HEK293 (cell line): ENCODE results near the gene PLXNA2.

Source experiments
- CTCF ChIA-PET: fragments of 350-600 bp; formaldehyde crosslinking; extraction: SDS; loops from one replicate; lab custom pipeline; 2021; ENCODE audit warnings: antibody characterized with exemption; lab: Yijun Ruan, JAX
- POLR2A ChIA-PET: fragments of 300-600 bp; formaldehyde crosslinking; extraction: SDS; loops from one replicate; lab custom pipeline; 2020; ENCODE audit warnings: antibody characterized with exemption, inconsistent platforms; lab: Yijun Ruan, JAX
- H3K27ac ChIP-seq: fragments of 200-500 bp; sonication (Bioruptor generic); 2 replicates; pipeline ENCODE4 v1.5.1; 2014; ENCODE audit warnings: low read depth, low read length, control low read depth, inconsistent platforms; ENCODE audit errors: extremely low read depth
- H3K36me3 ChIP-seq, 2 experiments: fragments of 200-500 bp in 1 of 2; sonication (Bioruptor generic) in 1 of 2; 1 replicate in 1 of 2; 2 replicates in 1 of 2; pipeline ENCODE4 v1.5.1; 2014 to 2017; ENCODE audit warnings: inconsistent platforms in 2 of 2, low read length in 2 of 2; ENCODE audit not compliant: control insufficient read depth in 2 of 2, insufficient read depth in 1 of 2
- H3K4me1 ChIP-seq: fragments of 200-500 bp; sonication (Bioruptor generic); 2 replicates; pipeline ENCODE4 v1.5.1; 2014; ENCODE audit warnings: mild to moderate bottlenecking, low read length, inconsistent platforms; ENCODE audit not compliant: control insufficient read depth, insufficient read depth
- H3K4me3 ChIP-seq: 2 replicates; pipeline ENCODE4 v1.5.1; 2011; ENCODE audit warnings: low read depth, mild to moderate bottlenecking, control low read depth, low read length, moderate library complexity
- H3K9me3 ChIP-seq: fragments of 200-500 bp; sonication (Bioruptor generic); 2 replicates; pipeline ENCODE4 v1.5.1; 2014; ENCODE audit warnings: low read depth, low read length, inconsistent platforms; ENCODE audit not compliant: control insufficient read depth, insufficient read depth
- GLIS1 ChIP-seq: fragments of 450-650 bp; formaldehyde crosslinking; IDR thresholded peaks from 2 replicates; pipeline ENCODE4 v1.5.1; 2016; ENCODE audit warnings: missing biosample characterization, missing genetic modification characterization
- ZBTB17 ChIP-seq: fragments of 450-650 bp; formaldehyde crosslinking; IDR thresholded peaks from 2 replicates; pipeline ENCODE4 v1.5.1; 2016; ENCODE audit warnings: missing biosample characterization, missing genetic modification characterization
- ZBTB20 ChIP-seq: fragments of 450-650 bp; formaldehyde crosslinking; IDR thresholded peaks from 2 replicates; pipeline ENCODE4 v1.5.1; 2016; ENCODE audit warnings: missing biosample characterization, missing genetic modification characterization
- ZBTB48 ChIP-seq: fragments of 450-650 bp; formaldehyde crosslinking; IDR thresholded peaks from 2 replicates; pipeline ENCODE4 v1.5.1; 2016; ENCODE audit warnings: missing biosample characterization, missing genetic modification characterization
- ZFHX2 ChIP-seq: fragments of 450-650 bp; formaldehyde crosslinking; conservative IDR thresholded peaks from 2 replicates; pipeline ENCODE4 v1.5.1; 2016; ENCODE audit warnings: missing biosample characterization, missing genetic modification characterization
- ZIC2 ChIP-seq: fragments of 450-650 bp; formaldehyde crosslinking; IDR thresholded peaks from 2 replicates; pipeline ENCODE4 v1.5.1; 2016; ENCODE audit warnings: missing biosample characterization, missing genetic modification characterization
- ZNF266 ChIP-seq: fragments of 450-650 bp; formaldehyde crosslinking; IDR thresholded peaks from 2 replicates; pipeline ENCODE4 v1.5.1; 2016; ENCODE audit warnings: missing biosample characterization, missing genetic modification characterization, low read depth
- ZNF274 ChIP-seq, 2 experiments: fragments of 200-500 bp in 1 of 2; fragments of 450-650 bp in 1 of 2; sonication (Bioruptor generic) in 1 of 2; formaldehyde crosslinking in 1 of 2; IDR thresholded peaks; 2 replicates each; pipeline versions ENCODE4 v1.5.1 to v1.6.1; 2014 to 2016; ENCODE audit warnings: borderline replicate concordance in 1 of 2, inconsistent platforms in 1 of 2, low read length in 1 of 2, missing biosample characterization in 1 of 2, missing genetic modification characterization in 1 of 2
- ZNF354C ChIP-seq: fragments of 450-650 bp; formaldehyde crosslinking; IDR thresholded peaks from 2 replicates; pipeline ENCODE4 v1.5.1; 2016; ENCODE audit warnings: missing biosample characterization, missing genetic modification characterization, low read depth, borderline replicate concordance
- ZNF521 ChIP-seq: fragments of 450-650 bp; formaldehyde crosslinking; IDR thresholded peaks from 2 replicates; pipeline ENCODE4 v1.5.1; 2017; ENCODE audit warnings: missing biosample characterization, mild to moderate bottlenecking, missing genetic modification characterization
- ZNF600 ChIP-seq: fragments of 450-650 bp; formaldehyde crosslinking; IDR thresholded peaks from 2 replicates; pipeline ENCODE4 v1.5.1; 2016; ENCODE audit warnings: missing biosample characterization, missing genetic modification characterization
- ZNF664 ChIP-seq: fragments of 450-650 bp; formaldehyde crosslinking; IDR thresholded peaks from 2 replicates; pipeline ENCODE4 v1.5.1; 2016; ENCODE audit warnings: missing biosample characterization, missing genetic modification characterization
- ZNF76 ChIP-seq: fragments of 450-650 bp; formaldehyde crosslinking; IDR thresholded peaks from 2 replicates; pipeline ENCODE4; 2016; ENCODE audit warnings: low read depth, missing biosample characterization, missing genetic modification characterization, borderline replicate concordance
- TF ChIP-seq, protein P1 (sequence below): fragments of 450-650 bp; formaldehyde crosslinking; IDR thresholded peaks from 2 replicates; pipeline ENCODE4 v1.5.1; 2016; ENCODE audit warnings: missing biosample characterization, missing genetic modification characterization
- TF ChIP-seq, protein P2 (sequence below): fragments of 450-650 bp; formaldehyde crosslinking; IDR thresholded peaks from 2 replicates; pipeline ENCODE4 v1.5.1; 2016; ENCODE audit warnings: missing biosample characterization, missing genetic modification characterization, low read depth
- TF ChIP-seq, protein P3 (sequence below): fragments of 450-650 bp; formaldehyde crosslinking; IDR thresholded peaks from 2 replicates; pipeline ENCODE4 v1.5.1; 2016; ENCODE audit warnings: missing biosample characterization, missing genetic modification characterization
- TF ChIP-seq, protein P4 (sequence below): fragments of 450-650 bp; formaldehyde crosslinking; IDR thresholded peaks from 2 replicates; pipeline ENCODE4 v1.5.1; 2016; ENCODE audit warnings: missing biosample characterization, missing genetic modification characterization
- TF ChIP-seq, protein P5 (sequence below): fragments of 450-650 bp; formaldehyde crosslinking; IDR thresholded peaks from 2 replicates; pipeline ENCODE4 v1.5.1; 2016; ENCODE audit warnings: missing biosample characterization, missing genetic modification characterization

The PLXNA2 gene

DNA sequence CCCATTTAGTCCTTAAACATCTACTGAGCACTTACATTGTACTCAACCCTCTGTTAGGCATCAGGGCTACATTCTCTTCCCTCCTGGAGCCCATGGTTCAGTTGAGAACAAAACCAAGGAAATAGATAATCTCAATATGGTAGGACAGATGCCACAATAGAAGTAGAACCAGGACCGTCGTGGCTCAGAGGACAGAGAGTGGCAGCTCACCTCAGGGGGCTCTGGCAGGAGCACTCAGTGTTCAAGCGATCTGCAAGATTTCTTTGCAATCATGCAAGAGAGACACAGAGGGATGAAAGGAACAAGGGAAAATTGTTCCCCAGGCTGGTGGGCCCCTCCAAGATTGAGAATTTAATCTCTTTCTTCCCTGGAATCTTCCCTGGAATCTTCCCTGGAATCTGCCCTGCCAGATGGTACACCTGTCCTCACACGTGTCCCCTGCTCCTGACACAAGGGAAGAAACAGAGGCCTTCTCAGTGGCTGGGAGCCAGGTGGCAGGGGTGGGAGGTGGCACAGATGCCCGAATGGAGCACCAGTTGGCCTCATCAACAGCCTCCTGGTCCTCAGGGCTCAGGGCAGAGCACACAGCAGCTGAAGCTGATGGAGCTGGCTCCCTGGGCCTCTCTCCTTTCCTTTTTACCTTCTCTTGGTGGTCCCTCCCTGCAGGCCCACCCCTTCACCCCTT lies 135.4 kb downstream of the PLXNA2 start (continued):
- TF ChIP-seq, protein P1, sequence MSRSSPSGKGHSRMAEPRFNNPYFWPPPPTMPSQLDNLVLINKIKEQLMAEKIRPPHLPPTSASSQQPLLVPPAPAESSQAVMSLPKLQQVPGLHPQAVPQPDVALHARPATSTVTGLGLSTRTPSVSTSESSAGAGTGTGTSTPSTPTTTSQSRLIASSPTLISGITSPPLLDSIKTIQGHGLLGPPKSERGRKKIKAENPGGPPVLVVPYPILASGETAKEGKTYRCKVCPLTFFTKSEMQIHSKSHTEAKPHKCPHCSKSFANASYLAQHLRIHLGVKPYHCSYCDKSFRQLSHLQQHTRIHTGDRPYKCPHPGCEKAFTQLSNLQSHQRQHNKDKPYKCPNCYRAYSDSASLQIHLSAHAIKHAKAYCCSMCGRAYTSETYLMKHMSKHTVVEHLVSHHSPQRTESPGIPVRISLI (tag by site-specific recombination) = no peak
- TF ChIP-seq ZIC2 (no peak), ZNF664 (tag by site-specific recombination) (no peak), ZNF354C (tag by site-specific recombination) (no peak)
- TF ChIP-seq, protein P2, sequence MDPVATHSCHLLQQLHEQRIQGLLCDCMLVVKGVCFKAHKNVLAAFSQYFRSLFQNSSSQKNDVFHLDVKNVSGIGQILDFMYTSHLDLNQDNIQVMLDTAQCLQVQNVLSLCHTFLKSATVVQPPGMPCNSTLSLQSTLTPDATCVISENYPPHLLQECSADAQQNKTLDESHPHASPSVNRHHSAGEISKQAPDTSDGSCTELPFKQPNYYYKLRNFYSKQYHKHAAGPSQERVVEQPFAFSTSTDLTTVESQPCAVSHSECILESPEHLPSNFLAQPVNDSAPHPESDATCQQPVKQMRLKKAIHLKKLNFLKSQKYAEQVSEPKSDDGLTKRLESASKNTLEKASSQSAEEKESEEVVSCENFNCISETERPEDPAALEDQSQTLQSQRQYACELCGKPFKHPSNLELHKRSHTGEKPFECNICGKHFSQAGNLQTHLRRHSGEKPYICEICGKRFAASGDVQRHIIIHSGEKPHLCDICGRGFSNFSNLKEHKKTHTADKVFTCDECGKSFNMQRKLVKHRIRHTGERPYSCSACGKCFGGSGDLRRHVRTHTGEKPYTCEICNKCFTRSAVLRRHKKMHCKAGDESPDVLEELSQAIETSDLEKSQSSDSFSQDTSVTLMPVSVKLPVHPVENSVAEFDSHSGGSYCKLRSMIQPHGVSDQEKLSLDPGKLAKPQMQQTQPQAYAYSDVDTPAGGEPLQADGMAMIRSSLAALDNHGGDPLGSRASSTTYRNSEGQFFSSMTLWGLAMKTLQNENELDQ = no peak

DNA sequence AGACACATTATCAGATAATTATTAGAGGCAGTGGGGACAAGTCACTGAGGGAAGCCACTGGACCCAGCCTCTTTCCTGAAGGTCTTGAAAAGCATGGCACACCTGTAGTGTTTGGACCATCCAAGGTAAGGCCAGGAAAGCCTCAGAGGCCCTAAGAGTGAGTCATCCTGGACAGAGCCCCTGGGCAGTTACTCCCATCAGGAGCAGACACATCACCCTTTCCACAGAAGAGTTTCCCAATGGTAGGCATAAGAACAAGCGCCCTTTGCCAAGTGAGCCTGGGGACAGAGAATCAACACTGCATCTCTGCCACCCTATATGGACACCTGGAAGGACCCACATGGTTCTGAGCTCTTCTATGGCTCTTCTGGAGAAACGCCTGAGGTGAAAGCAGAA lies 136.0 kb downstream of the PLXNA2 start:
- no peaks in the 10 kb centered on the region for H3K4me1 ChIP-seq
- H3K36me3 ChIP-seq = no peaks in the 10 kb centered on the region
- H3K9me3 ChIP-seq = no peaks in the 10 kb centered on the region
- ChIA-PET CTCF (interaction anchor here (0.6 to 1.0 kb wide), 2 partner anchors 52 to 130 kb away, joined by 3 read pairs; no protein-coding TSS in a partner anchor), POLR2A (no interaction called here)
- no peak overlapping the region for H3K27ac ChIP-seq
- no peak for TF ChIP-seq ZNF521 (tag by site-specific recombination)
- 0 out of 2 replicates have a peak, but pooled peaks have one; percentile 15 for TF ChIP-seq ZBTB48 (tag by site-specific recombination)
- TF ChIP-seq ZNF274 (IDR thresholded peaks at IDR 0.05; ENCODE audit: low read length) = no peak
- no peak for TF ChIP-seq ZNF274 (tag by site-specific recombination; IDR thresholded peaks at IDR 0.05; ENCODE audit: borderline replicate concordance)
- TF ChIP-seq, protein P3, sequence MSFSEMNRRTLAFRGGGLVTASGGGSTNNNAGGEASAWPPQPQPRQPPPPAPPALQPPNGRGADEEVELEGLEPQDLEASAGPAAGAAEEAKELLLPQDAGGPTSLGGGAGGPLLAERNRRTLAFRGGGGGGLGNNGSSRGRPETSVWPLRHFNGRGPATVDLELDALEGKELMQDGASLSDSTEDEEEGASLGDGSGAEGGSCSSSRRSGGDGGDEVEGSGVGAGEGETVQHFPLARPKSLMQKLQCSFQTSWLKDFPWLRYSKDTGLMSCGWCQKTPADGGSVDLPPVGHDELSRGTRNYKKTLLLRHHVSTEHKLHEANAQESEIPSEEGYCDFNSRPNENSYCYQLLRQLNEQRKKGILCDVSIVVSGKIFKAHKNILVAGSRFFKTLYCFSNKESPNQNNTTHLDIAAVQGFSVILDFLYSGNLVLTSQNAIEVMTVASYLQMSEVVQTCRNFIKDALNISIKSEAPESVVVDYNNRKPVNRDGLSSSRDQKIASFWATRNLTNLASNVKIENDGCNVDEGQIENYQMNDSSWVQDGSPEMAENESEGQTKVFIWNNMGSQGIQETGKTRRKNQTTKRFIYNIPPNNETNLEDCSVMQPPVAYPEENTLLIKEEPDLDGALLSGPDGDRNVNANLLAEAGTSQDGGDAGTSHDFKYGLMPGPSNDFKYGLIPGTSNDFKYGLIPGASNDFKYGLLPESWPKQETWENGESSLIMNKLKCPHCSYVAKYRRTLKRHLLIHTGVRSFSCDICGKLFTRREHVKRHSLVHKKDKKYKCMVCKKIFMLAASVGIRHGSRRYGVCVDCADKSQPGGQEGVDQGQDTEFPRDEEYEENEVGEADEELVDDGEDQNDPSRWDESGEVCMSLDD (tag by site-specific recombination) = no peak
- no peak overlapping the region for H3K4me3 ChIP-seq

DNA sequence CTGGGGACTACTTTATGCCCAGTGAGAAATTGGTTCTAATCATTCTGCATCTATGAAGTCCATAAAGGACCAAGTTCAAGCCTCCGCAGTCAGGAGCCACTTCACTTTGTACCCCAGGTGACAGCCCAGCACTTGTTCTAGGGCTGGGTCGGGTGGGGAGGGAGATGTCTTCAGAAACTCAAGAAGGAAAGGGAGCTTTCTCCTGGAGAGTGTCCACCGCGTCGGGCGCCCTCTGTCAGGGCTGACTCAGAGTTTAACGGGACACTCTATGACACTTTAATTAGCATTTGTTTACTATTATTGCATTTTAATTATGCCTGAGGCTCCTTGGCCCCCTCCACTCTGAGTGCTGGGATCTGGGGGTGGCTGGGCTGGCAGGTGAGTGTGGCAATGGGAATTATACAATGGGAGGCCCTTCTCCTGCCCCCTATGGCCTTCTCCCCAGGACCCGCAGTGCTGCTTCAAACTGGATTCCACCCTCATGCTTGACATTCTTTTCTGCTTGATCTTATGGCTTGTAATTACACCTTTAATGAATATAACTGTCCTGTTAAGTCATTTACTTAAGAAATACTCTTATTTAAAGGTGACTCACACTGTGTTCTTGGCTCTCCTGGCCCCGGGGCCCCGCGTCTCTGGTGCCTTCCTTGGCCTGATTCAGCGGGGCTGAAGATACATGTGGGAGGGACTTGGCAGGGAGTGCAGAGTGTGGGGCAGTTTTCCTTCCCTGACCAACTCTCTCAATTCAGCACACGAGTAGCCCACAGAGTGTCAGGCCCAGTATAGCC lies 136.6 kb downstream of the PLXNA2 start:
- Histone ChIP-seq H3K9me3 (no peaks in the 10 kb centered on the region), H3K27ac (no peak overlapping the region), H3K4me1 (no peaks in the 10 kb centered on the region), H3K4me3 (no peak overlapping the region), H3K36me3 (no peaks in the 10 kb centered on the region)
- ChIA-PET CTCF (no interaction called here), POLR2A (no interaction called here)
- TF ChIP-seq ZNF600 = peak; percentile 23; the same call in 1 of the 2 replicates
- TF ChIP-seq ZNF266 = no peak
- no peak for TF ChIP-seq ZNF76 (tag by site-specific recombination)
- TF ChIP-seq, protein P4, sequence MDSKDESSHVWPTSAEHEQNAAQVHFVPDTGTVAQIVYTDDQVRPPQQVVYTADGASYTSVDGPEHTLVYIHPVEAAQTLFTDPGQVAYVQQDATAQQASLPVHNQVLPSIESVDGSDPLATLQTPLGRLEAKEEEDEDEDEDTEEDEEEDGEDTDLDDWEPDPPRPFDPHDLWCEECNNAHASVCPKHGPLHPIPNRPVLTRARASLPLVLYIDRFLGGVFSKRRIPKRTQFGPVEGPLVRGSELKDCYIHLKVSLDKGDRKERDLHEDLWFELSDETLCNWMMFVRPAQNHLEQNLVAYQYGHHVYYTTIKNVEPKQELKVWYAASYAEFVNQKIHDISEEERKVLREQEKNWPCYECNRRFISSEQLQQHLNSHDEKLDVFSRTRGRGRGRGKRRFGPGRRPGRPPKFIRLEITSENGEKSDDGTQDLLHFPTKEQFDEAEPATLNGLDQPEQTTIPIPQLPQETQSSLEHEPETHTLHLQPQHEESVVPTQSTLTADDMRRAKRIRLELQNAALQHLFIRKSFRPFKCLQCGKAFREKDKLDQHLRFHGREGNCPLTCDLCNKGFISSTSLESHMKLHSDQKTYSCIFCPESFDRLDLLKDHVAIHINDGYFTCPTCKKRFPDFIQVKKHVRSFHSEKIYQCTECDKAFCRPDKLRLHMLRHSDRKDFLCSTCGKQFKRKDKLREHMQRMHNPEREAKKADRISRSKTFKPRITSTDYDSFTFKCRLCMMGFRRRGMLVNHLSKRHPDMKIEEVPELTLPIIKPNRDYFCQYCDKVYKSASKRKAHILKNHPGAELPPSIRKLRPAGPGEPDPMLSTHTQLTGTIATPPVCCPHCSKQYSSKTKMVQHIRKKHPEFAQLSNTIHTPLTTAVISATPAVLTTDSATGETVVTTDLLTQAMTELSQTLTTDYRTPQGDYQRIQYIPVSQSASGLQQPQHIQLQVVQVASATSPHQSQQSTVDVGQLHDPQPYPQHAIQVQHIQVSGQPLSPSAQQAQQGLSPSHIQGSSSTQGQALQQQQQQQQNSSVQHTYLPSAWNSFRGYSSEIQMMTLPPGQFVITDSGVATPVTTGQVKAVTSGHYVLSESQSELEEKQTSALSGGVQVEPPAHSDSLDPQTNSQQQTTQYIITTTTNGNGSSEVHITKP (tag by site-specific recombination) = peak; percentile 80
- TF ChIP-seq ZBTB20 = peak; percentile 66
- TF ChIP-seq, protein P5, sequence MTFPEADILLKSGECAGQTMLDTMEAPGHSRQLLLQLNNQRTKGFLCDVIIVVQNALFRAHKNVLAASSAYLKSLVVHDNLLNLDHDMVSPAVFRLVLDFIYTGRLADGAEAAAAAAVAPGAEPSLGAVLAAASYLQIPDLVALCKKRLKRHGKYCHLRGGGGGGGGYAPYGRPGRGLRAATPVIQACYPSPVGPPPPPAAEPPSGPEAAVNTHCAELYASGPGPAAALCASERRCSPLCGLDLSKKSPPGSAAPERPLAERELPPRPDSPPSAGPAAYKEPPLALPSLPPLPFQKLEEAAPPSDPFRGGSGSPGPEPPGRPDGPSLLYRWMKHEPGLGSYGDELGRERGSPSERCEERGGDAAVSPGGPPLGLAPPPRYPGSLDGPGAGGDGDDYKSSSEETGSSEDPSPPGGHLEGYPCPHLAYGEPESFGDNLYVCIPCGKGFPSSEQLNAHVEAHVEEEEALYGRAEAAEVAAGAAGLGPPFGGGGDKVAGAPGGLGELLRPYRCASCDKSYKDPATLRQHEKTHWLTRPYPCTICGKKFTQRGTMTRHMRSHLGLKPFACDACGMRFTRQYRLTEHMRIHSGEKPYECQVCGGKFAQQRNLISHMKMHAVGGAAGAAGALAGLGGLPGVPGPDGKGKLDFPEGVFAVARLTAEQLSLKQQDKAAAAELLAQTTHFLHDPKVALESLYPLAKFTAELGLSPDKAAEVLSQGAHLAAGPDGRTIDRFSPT = peak; percentile 32; the same call in 1 of the 2 replicates
- peak; percentile 38; the same call in 1 of the 2 replicates for TF ChIP-seq GLIS1
- no peak for TF ChIP-seq ZBTB17 (tag by site-specific recombination)
- TF ChIP-seq ZFHX2 (tag by site-specific recombination) = 0 out of 2 replicates have a peak, but pooled peaks have one; percentile 18
